Measurements from ENCODE around the gene HPCAL1.

Gene HPCAL1

DNA sequence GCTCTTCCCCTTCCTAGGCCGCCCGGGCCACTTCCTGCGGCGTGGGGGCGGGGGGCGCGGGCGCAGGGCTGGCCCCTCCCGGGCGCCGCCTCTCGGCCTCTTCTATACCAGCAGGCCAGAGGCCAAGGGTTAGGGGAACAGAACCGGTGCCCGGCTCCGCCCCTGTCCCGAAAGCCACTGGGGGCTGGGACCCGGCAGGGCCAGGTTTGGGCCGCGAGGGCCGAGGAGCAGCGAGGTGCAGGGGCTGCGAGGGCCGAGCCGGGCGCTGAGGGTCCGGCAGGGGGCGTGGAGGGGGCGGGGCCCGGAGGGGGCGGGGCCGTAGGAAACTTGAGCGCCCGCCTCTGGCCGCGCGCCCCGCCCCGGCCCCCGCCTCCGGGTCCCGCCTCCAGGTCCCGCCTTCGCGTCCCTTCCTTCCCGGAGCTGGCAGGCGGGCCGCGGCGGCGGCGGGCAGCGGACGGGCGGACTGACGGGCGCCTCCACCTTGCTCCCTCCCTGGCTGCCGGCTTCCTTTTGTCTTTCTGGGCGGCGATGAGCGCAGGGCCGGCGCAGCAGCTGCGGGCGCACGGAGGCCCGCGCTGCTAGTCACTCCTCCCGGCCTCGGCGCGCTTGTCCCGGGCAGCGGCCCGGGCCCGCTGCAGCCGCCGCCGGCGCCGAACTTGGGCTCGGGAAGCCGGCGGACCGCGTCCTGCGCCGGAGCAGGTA is at the start of gene HPCAL1:
HPCAL1 (plus strand) TSS at position 426 of the 702 bp plus-strand sequence. CDS start 116,854 bp downstream, outside the sequence.
- H3K4me1 ChIP-seq (ENCODE audit: control insufficient read depth, insufficient read depth, low read length) = peaks cover 15% of the 10 kb centered on the region
- no peak within 1 kb of the TSS for H3K27ac ChIP-seq (ENCODE audit: low read depth, low read length)
- peak within 1 kb of the TSS; percentile 73 for H3K4me3 ChIP-seq (ENCODE audit: low read depth, low read length)
- peaks cover 39% of the 10 kb centered on the region for H3K27me3 ChIP-seq (ENCODE audit: control insufficient read depth, insufficient read depth, low read length)
- no peaks in the 10 kb centered on the region for H3K9me3 ChIP-seq (ENCODE audit: control insufficient read depth, insufficient read depth, low read length)
- no peaks in the 10 kb centered on the region for H3K36me3 ChIP-seq (ENCODE audit: control insufficient read depth, insufficient read depth, low read length)
- H3K9ac ChIP-seq (ENCODE audit: low read depth, low read length) = no peak within 1 kb of the TSS; the same call in 1 of the 2 replicates

DNA sequence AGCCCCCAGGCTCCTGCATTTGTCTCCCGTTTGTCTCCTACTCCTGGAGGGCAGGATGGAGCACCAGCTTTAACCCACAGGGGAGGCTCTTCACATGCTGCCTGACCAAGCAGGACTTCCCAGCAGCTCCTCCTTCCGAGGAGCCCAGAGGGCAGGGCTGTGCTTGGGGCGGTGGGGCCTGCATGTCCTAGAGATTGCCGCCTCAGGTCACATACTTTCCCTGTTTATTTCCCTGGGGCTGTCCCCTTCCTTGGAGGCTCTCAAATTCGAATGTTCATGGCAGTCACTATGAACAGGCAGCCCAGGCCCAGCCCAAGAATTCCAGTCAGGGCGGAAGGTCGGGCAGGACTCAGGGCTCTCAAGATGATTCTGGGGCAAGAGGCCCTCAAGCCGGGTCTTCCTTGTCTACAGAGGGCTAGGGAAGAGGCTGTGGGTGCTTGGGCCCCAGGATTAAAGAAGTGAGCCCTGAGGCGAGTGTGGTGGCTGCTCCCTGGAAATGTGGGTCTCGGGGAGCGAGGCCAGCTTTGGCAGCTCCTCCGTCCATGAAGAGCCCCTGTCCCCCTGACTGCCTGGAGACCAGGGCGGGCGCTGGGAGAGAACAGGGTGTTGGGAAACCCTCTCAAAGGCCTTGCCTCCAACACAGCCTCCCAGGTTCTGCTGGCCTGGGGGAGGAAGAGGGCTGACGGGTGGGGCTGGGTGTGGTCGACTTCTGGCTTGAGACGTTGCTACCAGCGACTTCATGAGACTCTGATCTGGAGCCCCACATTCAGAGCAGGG is 48.9 kb upstream of the HPCAL1 start:
- Histone ChIP-seq H3K36me3 (ENCODE audit: control insufficient read depth, insufficient read depth, low read length) (no peaks in the 10 kb centered on the region), H3K9ac (ENCODE audit: low read depth, low read length) (no peak overlapping the region), H3K27me3 (ENCODE audit: control insufficient read depth, insufficient read depth, low read length) (no peaks in the 10 kb centered on the region)

DNA sequence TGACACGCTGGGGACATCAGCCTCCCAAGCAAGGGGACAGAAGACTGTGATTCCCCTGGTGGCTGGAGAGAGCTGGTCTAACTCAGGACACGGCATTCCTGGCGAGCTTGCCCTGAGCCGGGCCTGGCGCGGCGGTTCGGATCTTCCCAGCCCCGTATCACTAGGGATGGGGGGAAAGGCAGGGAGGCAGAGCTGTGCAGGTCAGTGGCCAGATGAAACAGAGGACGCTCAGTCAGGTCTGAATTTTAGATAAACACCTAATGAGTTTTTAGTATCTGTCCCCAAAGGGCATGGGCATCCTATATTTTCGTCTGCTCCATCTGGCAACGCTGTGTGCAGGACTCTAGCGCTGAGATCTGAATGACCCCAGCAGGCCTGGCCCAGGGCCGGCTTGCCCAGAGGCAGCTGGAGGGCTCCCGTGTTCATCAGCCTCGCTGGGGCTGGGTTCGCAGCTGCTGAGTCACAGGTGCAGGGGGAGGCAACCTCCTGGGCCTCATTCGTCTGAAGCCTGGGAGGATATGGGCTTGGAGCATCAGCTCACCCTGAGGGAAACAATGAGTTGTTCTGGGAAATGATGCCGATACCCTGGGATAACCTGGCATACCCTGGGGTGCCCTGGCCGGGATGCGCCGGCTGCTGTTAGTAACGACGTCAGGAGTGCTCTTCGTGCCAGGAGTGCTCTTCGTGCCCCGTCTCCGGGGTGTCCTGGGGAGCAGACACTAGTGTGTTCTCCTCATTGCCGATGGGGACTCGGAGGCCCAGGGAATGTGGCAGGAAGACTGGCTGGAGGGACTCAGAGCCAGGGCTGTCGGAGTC is 48.1 kb upstream of the HPCAL1 start:
- no peak overlapping the region for H3K9ac ChIP-seq (ENCODE audit: low read depth, low read length)
- H3K27me3 ChIP-seq (ENCODE audit: control insufficient read depth, insufficient read depth, low read length) = no peaks in the 10 kb centered on the region
- no peaks in the 10 kb centered on the region for H3K9me3 ChIP-seq (ENCODE audit: control insufficient read depth, insufficient read depth, low read length)
- H3K36me3 ChIP-seq (ENCODE audit: control insufficient read depth, insufficient read depth, low read length) = no peaks in the 10 kb centered on the region
- H3K4me3 ChIP-seq (ENCODE audit: low read depth, low read length) = no peak overlapping the region
- H3K4me1 ChIP-seq (ENCODE audit: control insufficient read depth, insufficient read depth, low read length) = no peaks in the 10 kb centered on the region
- H3K27ac ChIP-seq (ENCODE audit: low read depth, low read length) = no peak overlapping the region

More for the DNA sequence above, 48.9 kb upstream of the HPCAL1 start:
- Histone ChIP-seq H3K27ac (ENCODE audit: low read depth, low read length) (no peak overlapping the region), H3K9me3 (ENCODE audit: control insufficient read depth, insufficient read depth, low read length) (no peaks in the 10 kb centered on the region), H3K4me1 (ENCODE audit: control insufficient read depth, insufficient read depth, low read length) (no peaks in the 10 kb centered on the region), H3K4me3 (ENCODE audit: low read depth, low read length) (no peak overlapping the region)

DNA sequence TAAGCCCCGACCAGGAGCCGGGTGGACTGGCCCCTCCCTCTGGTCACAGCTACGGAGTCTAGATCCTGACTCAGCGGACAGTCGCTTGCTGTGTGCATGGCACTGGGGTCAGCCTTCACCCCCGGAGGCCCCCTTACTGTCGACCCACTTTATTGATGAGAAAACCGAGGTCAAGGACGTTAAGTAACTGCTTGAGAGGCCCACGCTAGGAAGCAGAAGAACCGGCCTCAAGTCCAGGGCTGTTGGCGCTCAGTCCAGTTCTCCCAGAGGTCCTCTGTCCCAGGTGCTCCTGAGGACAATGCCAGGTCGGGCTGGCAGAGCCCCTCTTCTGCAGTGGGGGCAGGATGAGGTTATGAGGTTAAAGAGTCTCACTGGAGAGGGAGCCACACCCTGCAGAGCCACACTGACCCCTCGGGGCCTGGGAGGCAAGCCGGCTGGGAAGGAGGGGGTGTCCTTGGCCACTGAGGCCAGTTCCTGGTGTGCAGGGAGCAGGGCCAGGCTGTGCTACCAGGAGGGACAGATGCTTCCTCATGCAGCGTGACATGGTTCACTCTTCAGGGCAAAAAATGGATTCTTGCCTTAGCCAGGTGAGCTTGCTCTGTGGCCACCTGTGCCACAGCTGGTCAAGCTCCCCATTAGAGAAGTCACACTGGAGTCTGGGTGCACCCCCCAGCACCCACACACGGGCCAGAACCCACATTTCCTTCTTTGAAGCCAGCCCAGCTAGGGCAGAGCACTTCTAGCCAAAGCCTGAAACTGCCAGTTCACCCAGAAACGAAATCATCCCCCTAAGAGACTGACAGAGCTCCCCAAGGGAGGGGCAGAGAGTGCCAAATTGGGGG is 47.3 kb upstream of the HPCAL1 start:
- H3K27me3 ChIP-seq (ENCODE audit: control insufficient read depth, insufficient read depth, low read length) = no peaks in the 10 kb centered on the region
- H3K27ac ChIP-seq (ENCODE audit: low read depth, low read length) = no peak overlapping the region
- H3K9ac ChIP-seq (ENCODE audit: low read depth, low read length) = no peak overlapping the region

DNA sequence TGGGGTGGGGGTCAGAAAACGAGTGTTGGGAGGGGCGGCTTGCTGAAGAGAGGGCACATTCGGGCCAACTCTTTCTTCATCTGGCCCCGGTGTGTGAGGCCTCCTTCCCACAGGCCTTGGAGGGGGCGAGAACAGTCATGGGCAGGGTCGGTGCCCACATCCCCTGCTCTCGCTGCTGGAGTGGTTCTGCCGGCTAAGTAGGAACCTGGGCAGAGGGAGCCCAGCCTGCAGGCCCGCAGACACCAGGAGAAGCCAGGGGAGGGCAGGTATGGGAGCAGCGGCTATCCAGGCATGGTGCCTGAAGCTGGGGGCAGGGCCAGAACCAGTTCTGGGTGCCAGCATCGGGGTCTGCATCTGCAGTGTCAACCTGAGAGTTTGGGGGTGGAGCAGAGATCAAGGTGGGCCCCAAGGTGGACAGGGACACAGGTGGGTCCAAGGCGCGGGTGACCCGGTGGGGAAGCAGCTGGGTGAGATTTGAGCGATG is 46.6 kb upstream of the HPCAL1 start:
- H3K36me3 ChIP-seq (ENCODE audit: control insufficient read depth, insufficient read depth, low read length) = no peaks in the 10 kb centered on the region
- H3K9me3 ChIP-seq (ENCODE audit: control insufficient read depth, insufficient read depth, low read length) = no peaks in the 10 kb centered on the region
- H3K27ac ChIP-seq (ENCODE audit: low read depth, low read length) = no peak overlapping the region
- no peaks in the 10 kb centered on the region for H3K27me3 ChIP-seq (ENCODE audit: control insufficient read depth, insufficient read depth, low read length)
- H3K4me1 ChIP-seq (ENCODE audit: control insufficient read depth, insufficient read depth, low read length) = no peaks in the 10 kb centered on the region
- H3K4me3 ChIP-seq (ENCODE audit: low read depth, low read length) = no peak overlapping the region
- H3K9ac ChIP-seq (ENCODE audit: low read depth, low read length) = no peak overlapping the region

More for the DNA sequence above, 47.3 kb upstream of the HPCAL1 start:
- Histone ChIP-seq H3K4me1 (ENCODE audit: control insufficient read depth, insufficient read depth, low read length) (no peaks in the 10 kb centered on the region), H3K9me3 (ENCODE audit: control insufficient read depth, insufficient read depth, low read length) (no peaks in the 10 kb centered on the region), H3K4me3 (ENCODE audit: low read depth, low read length) (no peak overlapping the region), H3K36me3 (ENCODE audit: control insufficient read depth, insufficient read depth, low read length) (no peaks in the 10 kb centered on the region)

DNA sequence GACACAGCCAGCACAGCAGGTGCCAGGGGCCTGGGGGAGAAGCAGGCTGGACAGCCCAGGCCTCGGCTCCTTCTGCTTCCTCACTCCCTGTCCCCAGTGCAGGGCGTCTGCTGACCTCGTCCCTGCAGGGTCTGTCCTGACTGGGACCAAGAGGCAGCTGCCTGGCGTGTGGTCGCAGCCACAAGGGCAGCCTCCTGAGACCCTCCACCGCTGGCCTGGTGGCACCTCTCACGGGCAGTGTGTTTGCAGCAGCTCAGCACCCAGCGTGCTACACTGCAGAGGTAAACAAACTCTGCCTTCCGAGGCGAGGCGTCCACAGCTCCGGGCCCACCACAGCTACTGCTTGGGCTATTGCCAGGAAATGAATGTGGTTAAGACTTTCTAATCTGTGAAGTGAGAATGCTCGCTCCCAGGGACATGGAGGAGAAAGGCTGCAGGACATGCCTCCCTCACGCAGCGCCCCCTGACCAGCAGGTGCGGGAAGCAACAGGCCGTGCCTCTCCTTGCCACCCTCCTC is 46.1 kb upstream of the HPCAL1 start:
- no peaks in the 10 kb centered on the region for H3K4me1 ChIP-seq (ENCODE audit: control insufficient read depth, insufficient read depth, low read length)
- H3K9me3 ChIP-seq (ENCODE audit: control insufficient read depth, insufficient read depth, low read length) = no peaks in the 10 kb centered on the region
- H3K27ac ChIP-seq (ENCODE audit: low read depth, low read length) = no peak overlapping the region
- H3K27me3 ChIP-seq (ENCODE audit: control insufficient read depth, insufficient read depth, low read length) = no peaks in the 10 kb centered on the region
- H3K36me3 ChIP-seq (ENCODE audit: control insufficient read depth, insufficient read depth, low read length) = no peaks in the 10 kb centered on the region
- H3K4me3 ChIP-seq (ENCODE audit: low read depth, low read length) = no peak overlapping the region
- H3K9ac ChIP-seq (ENCODE audit: low read depth, low read length) = no peak overlapping the region

DNA sequence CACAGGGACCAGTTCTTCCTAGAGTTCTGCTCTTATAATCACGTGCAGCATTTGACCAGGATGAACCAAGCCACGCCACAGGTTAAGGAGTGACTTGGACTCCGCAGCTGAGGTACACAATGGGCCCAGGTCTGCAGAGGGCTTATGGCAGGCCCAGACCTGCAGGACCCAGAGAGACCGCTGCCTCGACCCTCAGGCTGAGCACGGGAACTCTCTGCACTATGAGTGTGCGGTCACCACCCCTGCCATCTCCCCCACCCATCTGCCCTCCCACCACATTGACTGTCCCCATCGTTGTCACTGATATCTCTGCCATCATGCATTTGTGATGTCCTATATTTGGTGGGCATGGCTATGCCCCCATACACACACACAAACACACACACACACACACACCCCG is 45.7 kb upstream of the HPCAL1 start:
- no peak overlapping the region for H3K4me3 ChIP-seq (ENCODE audit: low read depth, low read length)
- H3K9me3 ChIP-seq (ENCODE audit: control insufficient read depth, insufficient read depth, low read length) = no peaks in the 10 kb centered on the region
- H3K4me1 ChIP-seq (ENCODE audit: control insufficient read depth, insufficient read depth, low read length) = no peaks in the 10 kb centered on the region
- no peak overlapping the region for H3K27ac ChIP-seq (ENCODE audit: low read depth, low read length)
- H3K9ac ChIP-seq (ENCODE audit: low read depth, low read length) = no peak overlapping the region
- no peaks in the 10 kb centered on the region for H3K36me3 ChIP-seq (ENCODE audit: control insufficient read depth, insufficient read depth, low read length)
- no peaks in the 10 kb centered on the region for H3K27me3 ChIP-seq (ENCODE audit: control insufficient read depth, insufficient read depth, low read length)

DNA sequence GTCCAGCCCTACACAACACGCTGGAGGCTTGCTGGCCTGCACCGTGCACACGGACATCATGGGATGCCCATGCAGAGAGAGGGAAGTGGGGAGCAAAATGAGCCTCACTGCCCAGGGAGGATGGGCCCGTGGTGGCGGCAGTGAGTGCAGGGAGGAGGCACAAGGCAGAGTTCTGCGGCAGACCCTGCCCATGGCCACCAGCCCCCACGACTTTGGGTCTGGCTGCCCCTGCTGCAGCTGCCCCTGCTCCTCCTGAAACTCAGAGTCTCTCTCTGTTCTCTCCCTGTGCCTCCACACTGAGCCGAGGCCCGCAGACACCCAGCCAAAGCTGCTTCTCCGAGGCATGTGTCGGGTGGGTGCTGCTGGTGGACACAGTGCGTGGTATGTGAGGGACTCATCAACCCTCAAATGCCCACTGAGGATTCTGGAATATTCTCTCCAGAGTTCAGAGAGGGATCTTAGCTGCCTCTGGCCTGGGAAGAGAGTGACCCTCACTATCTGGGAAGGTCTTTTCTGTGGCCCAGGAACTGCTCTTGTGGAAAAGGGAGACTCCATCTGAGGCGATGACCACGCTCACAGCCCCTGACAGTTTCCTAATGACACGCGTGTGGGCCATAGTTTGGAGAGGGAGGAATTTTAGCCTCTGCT is 45.1 kb upstream of the HPCAL1 start:
- Histone ChIP-seq H3K27me3 (ENCODE audit: control insufficient read depth, insufficient read depth, low read length) (no peaks in the 10 kb centered on the region), H3K27ac (ENCODE audit: low read depth, low read length) (no peak overlapping the region), H3K36me3 (ENCODE audit: control insufficient read depth, insufficient read depth, low read length) (no peaks in the 10 kb centered on the region), H3K9ac (ENCODE audit: low read depth, low read length) (no peak overlapping the region), H3K9me3 (ENCODE audit: control insufficient read depth, insufficient read depth, low read length) (no peaks in the 10 kb centered on the region), H3K4me3 (ENCODE audit: low read depth, low read length) (no peak overlapping the region), H3K4me1 (ENCODE audit: control insufficient read depth, insufficient read depth, low read length) (no peaks in the 10 kb centered on the region)

DNA sequence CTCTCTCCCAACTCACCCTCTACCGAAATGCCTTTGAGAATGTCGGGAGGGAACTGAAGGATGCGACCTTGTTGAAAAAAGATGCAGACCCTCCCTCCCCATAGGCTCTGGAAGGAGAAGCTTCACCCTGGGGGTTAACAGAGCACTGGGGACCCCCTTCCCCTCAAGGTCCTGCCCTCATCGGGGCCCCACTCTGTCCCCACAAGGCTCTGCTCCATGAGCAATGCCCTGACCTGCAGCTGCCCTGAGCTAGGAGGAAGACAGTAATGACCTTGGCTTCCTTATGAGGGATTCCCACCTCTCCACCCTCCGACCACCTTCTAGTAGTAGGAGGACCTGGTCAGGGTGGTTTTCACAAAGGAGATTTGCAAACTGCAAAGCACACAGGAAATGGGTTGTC is 44.4 kb upstream of the HPCAL1 start:
- Histone ChIP-seq H3K27me3 (ENCODE audit: control insufficient read depth, insufficient read depth, low read length) (no peaks in the 10 kb centered on the region), H3K9me3 (ENCODE audit: control insufficient read depth, insufficient read depth, low read length) (no peaks in the 10 kb centered on the region)

DNA sequence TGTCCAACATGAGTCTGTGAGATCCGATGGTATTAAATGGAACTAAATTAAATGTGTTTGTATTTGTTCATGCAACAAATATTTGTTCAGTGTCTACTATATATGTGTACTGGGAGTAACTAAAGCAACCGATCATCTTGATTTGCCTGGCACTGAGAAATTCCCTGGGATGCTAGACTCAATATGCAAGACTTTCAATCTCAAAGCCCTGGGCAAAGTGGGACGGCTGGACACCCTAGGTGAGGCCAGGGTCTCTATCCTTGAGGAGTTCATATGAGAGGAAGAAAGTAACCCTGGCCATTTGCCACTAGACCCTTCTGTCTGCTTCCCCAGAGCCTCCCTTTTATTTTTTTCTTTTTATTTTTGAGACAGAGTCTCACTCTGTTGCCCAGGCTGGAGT is 44.0 kb upstream of the HPCAL1 start:
- Histone ChIP-seq H3K9me3 (ENCODE audit: control insufficient read depth, insufficient read depth, low read length) (no peaks in the 10 kb centered on the region), H3K27ac (ENCODE audit: low read depth, low read length) (no peak overlapping the region), H3K36me3 (ENCODE audit: control insufficient read depth, insufficient read depth, low read length) (no peaks in the 10 kb centered on the region), H3K27me3 (ENCODE audit: control insufficient read depth, insufficient read depth, low read length) (no peaks in the 10 kb centered on the region), H3K4me3 (ENCODE audit: low read depth, low read length) (no peak overlapping the region), H3K4me1 (ENCODE audit: control insufficient read depth, insufficient read depth, low read length) (no peaks in the 10 kb centered on the region), H3K9ac (ENCODE audit: low read depth, low read length) (no peak overlapping the region)

More for the DNA sequence above, 44.4 kb upstream of the HPCAL1 start:
- Histone ChIP-seq H3K36me3 (ENCODE audit: control insufficient read depth, insufficient read depth, low read length) (no peaks in the 10 kb centered on the region), H3K4me1 (ENCODE audit: control insufficient read depth, insufficient read depth, low read length) (no peaks in the 10 kb centered on the region), H3K9ac (ENCODE audit: low read depth, low read length) (no peak overlapping the region), H3K4me3 (ENCODE audit: low read depth, low read length) (no peak overlapping the region), H3K27ac (ENCODE audit: low read depth, low read length) (no peak overlapping the region)
